H9 (cell line): ENCODE measurements around the gene OXLD1. TPM values are rescaled to one million over a fixed set of nuclear protein-coding genes. Genes with fewer than 3 reads are reported as not detected.

Experiments
- DNase-seq: peaks from one replicate; pipeline ENCODE4 v3.0.0-alpha.2; 2017
- H2AFZ ChIP-seq: one replicate; pipeline ENCODE4 v1.6.1; 2013; ENCODE audit warnings: mild to moderate bottlenecking, low read length, control low read depth, moderate library complexity
- H2AK5ac ChIP-seq: 2 replicates; pipeline ENCODE4 v1.6.1; 2013; ENCODE audit warnings: low read length, control low read depth, mixed read lengths; ENCODE audit not compliant: insufficient read length
- H2BK120ac ChIP-seq: one replicate; pipeline ENCODE4 v1.6.1; 2013; ENCODE audit warnings: low read depth, mild to moderate bottlenecking, low read length, control low read depth, inconsistent platforms; ENCODE audit not compliant: poor library complexity, severe bottlenecking
- H2BK12ac ChIP-seq: 2 replicates; pipeline ENCODE4 v1.6.1; 2013; ENCODE audit warnings: low read length, control low read depth, mixed read lengths, low read depth; ENCODE audit not compliant: insufficient read length
- H2BK15ac ChIP-seq: 2 replicates; pipeline ENCODE4 v1.6.1; 2013; ENCODE audit warnings: low read depth, low read length, control low read depth
- H2BK20ac ChIP-seq: one replicate; pipeline ENCODE4 v1.6.1; 2013; ENCODE audit warnings: low read depth, mild to moderate bottlenecking, low read length, control low read depth, inconsistent platforms; ENCODE audit not compliant: poor library complexity, severe bottlenecking
- H2BK5ac ChIP-seq: 2 replicates; pipeline ENCODE4 v1.6.1; 2013; ENCODE audit warnings: low read length, control low read depth, mixed read lengths; ENCODE audit not compliant: insufficient read length
- H3K14ac ChIP-seq: 2 replicates; pipeline ENCODE4 v1.6.1; 2013; ENCODE audit warnings: low read length, control low read depth; ENCODE audit not compliant: insufficient read depth
- H3K18ac ChIP-seq: 2 replicates; pipeline ENCODE4 v1.6.1; 2013; ENCODE audit warnings: low read depth, mild to moderate bottlenecking, mixed read lengths, low read length, control low read depth; ENCODE audit not compliant: insufficient read length
- H3K23ac ChIP-seq: 2 replicates; pipeline ENCODE4 v1.6.1; 2013; ENCODE audit warnings: low read length, control low read depth, mixed read lengths, low read depth; ENCODE audit not compliant: insufficient read length
- H3K23me2 ChIP-seq: 2 replicates; pipeline ENCODE4 v1.6.1; 2013; ENCODE audit warnings: low read depth, mild to moderate bottlenecking, mixed read lengths, low read length, control low read depth; ENCODE audit not compliant: insufficient read length, poor library complexity, severe bottlenecking
- H3K27ac ChIP-seq: 2 replicates; pipeline ENCODE4 v1.5.1; 2013; ENCODE audit warnings: low read length, control low read depth, mixed read lengths, low read depth; ENCODE audit not compliant: insufficient read length
- H3K27me3 ChIP-seq: 2 replicates; pipeline ENCODE4 v1.6.1; 2013; ENCODE audit warnings: low read length, control low read depth, inconsistent platforms; ENCODE audit not compliant: insufficient read depth
- H3K4ac ChIP-seq: 2 replicates; pipeline ENCODE4 v1.6.1; 2013; ENCODE audit warnings: low read depth, mild to moderate bottlenecking, control low read depth, inconsistent platforms, low read length, moderate library complexity
- H3K4me1 ChIP-seq: 2 replicates; pipeline ENCODE4 v1.6.1; 2013; ENCODE audit warnings: low read length, control low read depth, inconsistent platforms; ENCODE audit not compliant: insufficient read depth
- H3K4me2 ChIP-seq: 2 replicates; pipeline ENCODE4 v1.6.1; 2013; ENCODE audit warnings: low read length, control low read depth, mixed read lengths; ENCODE audit not compliant: insufficient read length, insufficient read depth
- H3K56ac ChIP-seq: 2 replicates; pipeline ENCODE4 v1.6.1; 2013; ENCODE audit warnings: low read depth, mild to moderate bottlenecking, mixed read lengths, low read length, control low read depth; ENCODE audit not compliant: insufficient read length
- H3K79me1 ChIP-seq: 2 replicates; pipeline ENCODE4 v1.6.1; 2013; ENCODE audit warnings: low read depth, mild to moderate bottlenecking, moderate library complexity, low read length, control low read depth, inconsistent platforms; ENCODE audit not compliant: insufficient read depth, poor library complexity, severe bottlenecking
- H3K79me2 ChIP-seq: 2 replicates; pipeline ENCODE4 v1.6.1; 2013; ENCODE audit warnings: low read length, control low read depth, inconsistent platforms; ENCODE audit not compliant: insufficient read depth
- H3K9ac ChIP-seq: 2 replicates; pipeline ENCODE4 v1.6.1; 2013; ENCODE audit warnings: low read length, control low read depth, mixed read lengths; ENCODE audit not compliant: insufficient read length; ENCODE audit errors: extremely low read depth
- H3K9me3 ChIP-seq: one replicate; pipeline ENCODE4 v1.6.1; 2013; ENCODE audit warnings: low read depth, low read length, inconsistent platforms; ENCODE audit not compliant: control insufficient read depth
- H3T11ph ChIP-seq: one replicate; pipeline ENCODE4 v1.6.1; 2013; ENCODE audit warnings: mild to moderate bottlenecking, low read length, control low read depth, inconsistent platforms
- H4K20me1 ChIP-seq: one replicate; pipeline ENCODE4 v1.6.1; 2013; ENCODE audit not compliant: control insufficient read depth, insufficient read length, insufficient read depth
- H4K5ac ChIP-seq: 2 replicates; pipeline ENCODE4 v1.6.1; 2013; ENCODE audit warnings: low read depth, mild to moderate bottlenecking, mixed read lengths, low read length, control low read depth; ENCODE audit not compliant: insufficient read length
- H4K8ac ChIP-seq: replicated peaks from 2 replicates; pipeline ENCODE4 v1.6.1; 2013; ENCODE audit warnings: low read length, control low read depth, mixed read lengths, low read depth; ENCODE audit not compliant: insufficient read length
- H4K91ac ChIP-seq: 2 replicates; pipeline ENCODE4 v1.6.1; 2013; ENCODE audit warnings: low read depth, mild to moderate bottlenecking, moderate library complexity, mixed read lengths, low read length, control low read depth; ENCODE audit not compliant: insufficient read length
- H3K27ac Mint-ChIP-seq, 3 experiments: 2 replicates in 2 of 3; 3 replicates in 1 of 3; pipeline ENCODE4 v1.8.0; 2020 to 2021; ENCODE audit warnings: mixed read lengths in 3 of 3, mild to moderate bottlenecking in 1 of 3, moderate library complexity in 1 of 3
- H3K27me3 Mint-ChIP-seq: 2 replicates; pipeline ENCODE4 v1.8.0; 2021; ENCODE audit warnings: low read depth, mild to moderate bottlenecking, moderate library complexity, mixed read lengths
- H3K36me3 Mint-ChIP-seq, 3 experiments: 2 replicates in 2 of 3; 3 replicates in 1 of 3; pipeline ENCODE4 v1.8.0; 2020 to 2021; ENCODE audit warnings: low read depth in 3 of 3, mixed read lengths in 3 of 3; ENCODE audit not compliant: insufficient read depth in 1 of 3
- H3K4me1 Mint-ChIP-seq, 2 experiments: 2 replicates each; pipeline ENCODE4 v1.8.0; 2020; ENCODE audit warnings: mixed read lengths in 2 of 2
- H3K4me3 Mint-ChIP-seq, 2 experiments: 2 replicates in 1 of 2; 3 replicates in 1 of 2; pipeline ENCODE4 v1.8.0; 2020 to 2021; ENCODE audit warnings: mild to moderate bottlenecking in 2 of 2, mixed read lengths in 2 of 2, moderate library complexity in 1 of 2
- H3K9me3 Mint-ChIP-seq, 2 experiments: 2 replicates in 1 of 2; 3 replicates in 1 of 2; pipeline ENCODE4 v1.8.0; 2020; ENCODE audit warnings: mild to moderate bottlenecking in 2 of 2, mixed read lengths in 2 of 2, moderate library complexity in 1 of 2
- CTCF ChIP-seq: fragments of 200-600 bp; sonication (generic); conservative IDR thresholded peaks from 3 replicates; pipeline ENCODE4 v1.8.0; 2021; ENCODE audit warnings: antibody characterized with exemption, mild to moderate bottlenecking
- WGBS: extraction: QIAGEN DNeasy Blood & Tissue Kit; methylation state at CpG from one replicate; pipeline ENCODE4 v1.1.7; 2013; ENCODE audit warnings: missing lambda C conversion rate, low lambda C conversion rate, mixed read lengths; ENCODE audit not compliant: insufficient read length; ENCODE audit errors: extremely low coverage; 5-methylcytosine and 5-hydroxymethylcytosine counted together
- total RNA-seq: library from RNA; stranded (reverse); gene quantifications from 2 replicates; pipeline ENCODE4 v1.2.1, GENCODE V29; 2021

Gene OXLD1
- total RNA-seq, 1 experiment from 2014 or later = 25.0 TPM

- peak within 1 kb of the TSS; percentile 93 to 98 for H3K4me3 Mint-ChIP-seq
- Histone ChIP-seq H4K91ac (peak within 1 kb of the TSS; percentile 89), H2BK20ac (no peak within 1 kb of the TSS), H3K79me1 (peaks cover 8% of the 10 kb centered on the region), H3T11ph (no peak within 1 kb of the TSS), H3K23ac (no peak within 1 kb of the TSS), H2BK12ac (no peak within 1 kb of the TSS), H4K8ac (no peak within 1 kb of the TSS), H2BK15ac (no peak within 1 kb of the TSS; the same call in 1 of the 2 replicates), H3K4me1 (0 out of 2 replicates have a peak, but pooled peaks cover 4% of the 10 kb centered on the region), H3K27ac (no peak within 1 kb of the TSS), H2AFZ (no peak within 1 kb of the TSS), H2BK120ac (no peak within 1 kb of the TSS), H3K14ac (peak within 1 kb of the TSS; percentile 91), H2AK5ac (no peak within 1 kb of the TSS), H3K27me3 (no peaks in the 10 kb centered on the region), H3K9ac (peak within 1 kb of the TSS; percentile 97), H4K5ac (no peak within 1 kb of the TSS), H2BK5ac (no peak within 1 kb of the TSS), H3K9me3 (no peaks in the 10 kb centered on the region), H4K20me1 (no peaks in the 10 kb centered on the region), H3K4me2 (peak within 1 kb of the TSS; percentile 84), H3K56ac (no peak within 1 kb of the TSS), H3K4ac (no peak within 1 kb of the TSS), H3K23me2 (peaks cover 19% of the 10 kb centered on the region), H3K18ac (peak within 1 kb of the TSS; percentile 93), H3K79me2 (peaks cover 8% of the 10 kb centered on the region; the same call in 1 of the 2 replicates)
- peaks cover 34 to 69% (median 55%) of the 10 kb centered on the region in 3 experiments for H3K36me3 Mint-ChIP-seq
- H3K27ac Mint-ChIP-seq = peak within 1 kb of the TSS; percentile 94 to 99 (median 99)
- peak; percentile 95 for DNase-seq
- H3K27me3 Mint-ChIP-seq = no peaks in the 10 kb centered on the region; the same call in 1 of the 2 replicates
- no peak for TF ChIP-seq CTCF
- peaks cover 4 to 17% of the 10 kb centered on the region in 2 experiments for H3K4me1 Mint-ChIP-seq
- no peaks in the 10 kb centered on the region for H3K9me3 Mint-ChIP-seq
- no CpG with 5 or more reads among the region's 102 CpGs for WGBS
Measured at GRCh38 chr17:81702934-81703746, 36.7 kb upstream of the OXLD1 start, which contains the start of gene MRPL12. Gene MRPL12 (plus strand): TSS chr17:81703367. CDS start chr17:81703502, 135 bp downstream.
